PC-9 (cell line): ENCODE measurements around the gene RGS6. TPM values are rescaled to one million over a fixed set of nuclear protein-coding genes. Genes with fewer than 3 reads are reported as not detected.

Source experiments
- BruUV-seq: library from RNA; stranded (reverse); fragments of 400-500 nt; replicated peaks from 2 replicates; lab custom pipeline; 2021; lab: Mats Ljungman, UMichigan
- CTCF ChIA-PET: fragments of 300-600 bp; sonication (Branson Sonifier 250); formaldehyde crosslinking; loops from one replicate; lab custom pipeline; 2022; ENCODE audit warnings: antibody characterized with exemption; lab: Charles Lee
- POLR2A ChIA-PET: fragments of 300-600 bp; sonication (Branson Sonifier 250); formaldehyde crosslinking; loops from one replicate; lab custom pipeline; 2022; ENCODE audit warnings: antibody characterized with exemption; ENCODE audit not compliant: unreplicated experiment; lab: Charles Lee
- DNase-seq, 2 experiments: peaks; one replicate each; pipeline versions ENCODE4 v3.0.0 to v3.0.0-alpha.2; 2015 to 2022; ENCODE audit warnings: mixed read lengths in 1 of 2
- H2AFZ ChIP-seq: fragments of 200-600 bp; sonication (generic); 2 replicates; pipeline ENCODE4 v1.8.1; 2017; ENCODE audit warnings: antibody characterized with exemption
- H3F3A ChIP-seq: fragments of 200-600 bp; sonication (generic); 2 replicates; pipeline ENCODE4 v1.8.1; 2017; ENCODE audit warnings: antibody characterized with exemption, mild to moderate bottlenecking, low read depth; ENCODE audit not compliant: insufficient read depth
- H3K27ac ChIP-seq: fragments of 200-600 bp; sonication (generic); 2 replicates; pipeline ENCODE4 v1.6.1; 2016; ENCODE audit warnings: mixed run types
- H3K27me3 ChIP-seq: fragments of 200-600 bp; sonication (generic); 2 replicates; pipeline ENCODE4 v1.6.1; 2016; ENCODE audit warnings: low read depth, mixed run types; ENCODE audit not compliant: insufficient read depth
- H3K36me3 ChIP-seq: fragments of 200-600 bp; sonication (generic); 2 replicates; pipeline ENCODE4 v1.6.1; 2016; ENCODE audit warnings: low read depth, mixed run types
- H3K4me1 ChIP-seq: fragments of 200-600 bp; sonication (generic); replicated peaks from 2 replicates; pipeline ENCODE4 v1.6.1; 2016; ENCODE audit warnings: mixed run types; ENCODE audit not compliant: insufficient read depth
- H3K4me2 ChIP-seq: fragments of 200-600 bp; sonication (generic); 2 replicates; pipeline ENCODE4 v1.6.1; 2017; ENCODE audit warnings: mixed run types
- H3K4me3 ChIP-seq: fragments of 200-600 bp; sonication (generic); 2 replicates; pipeline ENCODE4 v1.6.1; 2016; ENCODE audit warnings: mixed run types
- H3K79me2 ChIP-seq: fragments of 200-600 bp; sonication (generic); 2 replicates; pipeline ENCODE4 v1.6.1; 2017; ENCODE audit warnings: low read depth, mixed run types
- H3K9me2 ChIP-seq: fragments of 200-600 bp; sonication (generic); 2 replicates; pipeline ENCODE4 v1.8.1; 2017; ENCODE audit warnings: mild to moderate bottlenecking; ENCODE audit not compliant: insufficient read depth
- H3K9me3 ChIP-seq: fragments of 200-600 bp; sonication (generic); 2 replicates; pipeline ENCODE4 v1.8.1; 2016; ENCODE audit warnings: low read depth; ENCODE audit not compliant: insufficient read depth
- H4K20me1 ChIP-seq: fragments of 200-600 bp; sonication (generic); 2 replicates; pipeline ENCODE4 v1.8.1; 2017; ENCODE audit not compliant: insufficient read depth
- CTCF ChIP-seq: fragments of 200-600 bp; sonication (generic); conservative IDR thresholded peaks from 2 replicates; pipeline ENCODE4 v1.6.1; 2017; ENCODE audit warnings: mixed run types, antibody characterized with exemption, mild to moderate bottlenecking, moderate library complexity
- EZH2 ChIP-seq: fragments of 200-600 bp; sonication (generic); IDR thresholded peaks from 2 replicates; pipeline ENCODE4 v1.8.0; 2017; ENCODE audit warnings: antibody characterized with exemption, low read depth
- intact Hi-C: fragments of 100-400 bp; cut with micrococcal nuclease; formaldehyde crosslinking; loops from one replicate; pipeline ENCODE4 v1.10.0; 2022; ENCODE audit not compliant: unreplicated experiment
- total RNA-seq: library from RNA; stranded (reverse); gene quantifications from 2 replicates; pipeline ENCODE4 v1.2.3, GENCODE V29; 2021

RGS6 gene
- total RNA-seq, 1 experiment from 2014 or later: not detected

- H3F3A ChIP-seq: no peaks in the 10 kb centered on the region
- H3K27ac ChIP-seq: no peak overlapping the region
- intact Hi-C loops: no loop called here
- ChIA-PET CTCF (no interaction called here), POLR2A (no interaction called here)
- H3K36me3 ChIP-seq: no peaks in the 10 kb centered on the region
- no peaks in the 10 kb centered on the region for H4K20me1 ChIP-seq
- no peaks in the 10 kb centered on the region for H3K4me1 ChIP-seq
- DNase-seq: no peak
- TF ChIP-seq EZH2 (no peak), CTCF (no peak)
- no peaks in the 10 kb centered on the region for H3K79me2 ChIP-seq
- no peak overlapping the region for H3K4me3 ChIP-seq
- H3K9me3 ChIP-seq: no peaks in the 10 kb centered on the region
- BruUV-seq: no TSS peak
- no peaks in the 10 kb centered on the region for H3K9me2 ChIP-seq
- H3K27me3 ChIP-seq: peaks cover 36% of the 10 kb centered on the region
- H3K4me2 ChIP-seq: no peak overlapping the region
- no peak overlapping the region for H2AFZ ChIP-seq
These were observed 642.5 kb downstream of the RGS6 start for GRCh38 chr14:72574715-72575114.

DNA sequence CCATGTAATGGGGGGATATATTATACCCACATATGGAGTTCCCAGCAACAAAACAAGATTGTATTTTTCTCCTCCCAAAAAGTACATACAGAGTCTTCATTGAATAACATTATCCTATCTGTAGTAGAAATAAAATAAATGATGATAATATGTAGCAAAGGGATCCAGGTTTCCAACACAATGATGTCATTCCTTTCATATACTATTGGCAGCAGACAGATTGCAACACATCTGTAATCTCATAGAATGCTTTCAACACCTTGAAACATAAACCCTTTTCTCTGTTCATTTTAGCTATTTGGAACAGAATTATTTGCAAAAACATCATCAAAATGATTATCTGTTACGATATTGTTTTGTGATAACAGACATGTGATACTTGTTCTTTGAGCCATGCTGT lies 644.0 kb downstream of the RGS6 start:
- Histone ChIP-seq H3K4me2 (no peak overlapping the region), H3K9me2 (no peaks in the 10 kb centered on the region), H3K27me3 (peaks cover 28% of the 10 kb centered on the region), H3K4me3 (no peak overlapping the region), H3K79me2 (no peaks in the 10 kb centered on the region), H3K4me1 (no peaks in the 10 kb centered on the region), H3K9me3 (no peaks in the 10 kb centered on the region), H4K20me1 (no peaks in the 10 kb centered on the region), H2AFZ (no peak overlapping the region), H3K36me3 (no peaks in the 10 kb centered on the region), H3F3A (no peaks in the 10 kb centered on the region), H3K27ac (no peak overlapping the region)
- POLR2A ChIA-PET: no interaction called here
- TF ChIP-seq CTCF (no peak), EZH2 (no peak)
- BruUV-seq: no TSS peak
- intact Hi-C loops: no loop called here
- DNase-seq: no peak
- CTCF ChIA-PET: no interaction called here

GRCh38 chr14:72577521-72577920 lies 645.3 kb downstream of the RGS6 start:
- H3K4me1 ChIP-seq: no peaks in the 10 kb centered on the region
- no peaks in the 10 kb centered on the region for H3K36me3 ChIP-seq
- ChIA-PET POLR2A (no interaction called here), CTCF (no interaction called here)
- intact Hi-C loops: no loop called here
- H3K27me3 ChIP-seq: peaks cover 19% of the 10 kb centered on the region; the same call in 1 of the 2 replicates
- no peak for DNase-seq
- no peak overlapping the region for H3K27ac ChIP-seq
- H4K20me1 ChIP-seq: no peaks in the 10 kb centered on the region
- TF ChIP-seq CTCF: no peak
- TF ChIP-seq EZH2: no peak
- no peak overlapping the region for H3K4me2 ChIP-seq
- no peak overlapping the region for H3K4me3 ChIP-seq
- no peaks in the 10 kb centered on the region for H3K79me2 ChIP-seq
- H3K9me2 ChIP-seq: no peaks in the 10 kb centered on the region
- H3F3A ChIP-seq: no peaks in the 10 kb centered on the region
- H3K9me3 ChIP-seq: no peaks in the 10 kb centered on the region
- BruUV-seq: no TSS peak
- H2AFZ ChIP-seq: no peak overlapping the region
